Activated naive CD4-positive, alpha-beta T cell treated with Interleukin-2 at 50 U/mL for 16 hours (primary cell): Measurements from ENCODE around the gene EML1.
"Not testable (repeated sequence)": the region's sequence is repeated elsewhere in the genome, so short reads cannot be mapped to it uniquely, and the experiment has no call there.

Source experiments
- DNase-seq: peaks from one replicate; pipeline ENCODE4 v3.0.0-alpha.2; 2020

EML1 gene

GRCh38 chr14:99943620-99944019 is 150.4 kb downstream of the EML1 start:
- no peak for DNase-seq

- no peak for DNase-seq
Observed at GRCh38 chr14:99944241-99944651, 151.0 kb downstream of the EML1 start.

- peak; percentile 3 for DNase-seq
Observed at GRCh38 chr14:99945732-99946651, 152.8 kb downstream of the EML1 start.

GRCh38 chr14:99946652-99947489 is 153.7 kb downstream of the EML1 start:
- peak; percentile 56 for DNase-seq

- DNase-seq: no peak
Observed at GRCh38 chr14:99947695-99948094, 154.5 kb downstream of the EML1 start.

- not testable (repeated sequence) for DNase-seq
Observed at GRCh38 chr14:99949011-99949732, 156.0 kb downstream of the EML1 start.

GRCh38 chr14:99950181-99950580 is 157.0 kb downstream of the EML1 start:
- DNase-seq: no peak

- no peak for DNase-seq
Observed at GRCh38 chr14:99951085-99951484, 157.9 kb downstream of the EML1 start.

- no peak for DNase-seq
Observed at GRCh38 chr14:99952039-99952438, 158.8 kb downstream of the EML1 start.

GRCh38 chr14:99952453-99952852 is 159.2 kb downstream of the EML1 start:
- no peak for DNase-seq

GRCh38 chr14:99955826-99956455 is 162.7 kb downstream of the EML1 start:
- no peak for DNase-seq

- no peak for DNase-seq
Observed at GRCh38 chr14:99958380-99958779, 165.2 kb downstream of the EML1 start.

GRCh38 chr14:99961826-99962518 is 168.8 kb downstream of the EML1 start:
- DNase-seq: no peak

- no peak for DNase-seq
Observed at GRCh38 chr14:99964979-99965378, 171.8 kb downstream of the EML1 start.

GRCh38 chr14:99966037-99966835 is 173.0 kb downstream of the EML1 start:
- no peak for DNase-seq

GRCh38 chr14:99966912-99967311 is 173.7 kb downstream of the EML1 start:
- no peak for DNase-seq

GRCh38 chr14:99968191-99968920 is 175.1 kb downstream of the EML1 start:
- no peak for DNase-seq

- DNase-seq: no peak
Observed at GRCh38 chr14:99968941-99969340, 175.7 kb downstream of the EML1 start.

GRCh38 chr14:99969673-99970322 is 176.6 kb downstream of the EML1 start:
- DNase-seq: no peak
